ENCODE measurements around the gene PGGHG. TPM values are rescaled to one million over a fixed set of nuclear protein-coding genes. Genes with fewer than 3 reads are reported as not detected.
"Not testable (repeated sequence)": the region's sequence is repeated elsewhere in the genome, so short reads cannot be mapped to it uniquely, and the experiment has no call there.

PGGHG gene
- total and polyA plus RNA-seq, 2 donors from 2014 or later = 16.1 to 64.1 TPM

DNA sequence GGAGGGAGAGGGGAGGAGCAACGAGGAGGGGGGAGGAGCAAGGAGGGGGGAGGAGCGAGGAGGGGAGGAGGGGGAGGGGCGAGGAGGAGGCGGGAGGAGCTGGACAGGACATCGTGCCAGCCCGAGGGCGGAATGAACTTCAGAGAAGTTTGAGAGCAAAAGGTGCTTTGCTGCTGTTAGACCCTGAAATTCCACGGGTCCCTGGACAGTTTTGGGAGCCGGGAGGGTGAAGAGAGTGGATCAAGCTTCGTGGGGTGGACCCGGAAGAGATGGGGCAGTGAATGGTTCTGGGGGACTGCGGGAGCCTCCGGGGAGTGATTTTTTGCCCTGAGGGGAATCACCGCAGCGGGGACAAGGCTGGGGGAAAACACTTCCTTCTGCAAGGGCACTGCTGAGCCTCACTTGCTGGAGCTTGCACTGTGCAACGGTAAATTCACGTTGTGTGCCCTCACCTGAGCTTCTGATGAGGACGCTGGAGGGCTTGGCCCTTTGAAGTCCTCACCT is 21.4 kb upstream of the PGGHG start:
- Histone ChIP-seq H3K9ac (ENCODE audit: low read length in 3 of 3) (no peak overlapping the region), H3K36me3 (ENCODE audit: control insufficient read depth in 2 of 3, insufficient read depth in 3 of 3, low read length in 3 of 3) (no peaks in the 10 kb centered on the region), H3K4me1 (ENCODE audit: control insufficient read depth in 2 of 3, insufficient read depth in 2 of 3, low read depth in 1 of 3, low read length in 3 of 3) (peaks cover 0 to 2% (median 0%) of the 10 kb centered on the region in 3 donors), H3K27me3 (ENCODE audit: control insufficient read depth, insufficient read depth, low read length) (no peaks in the 10 kb centered on the region), H3K4me3 (ENCODE audit: low read length in 3 of 3) (no peak overlapping the region), H3K27ac (ENCODE audit: low read depth in 2 of 2, low read length in 2 of 2) (peak overlapping the region in 1 of 2 donors; percentile 53), H3K9me3 (ENCODE audit: control insufficient read depth in 2 of 3, insufficient read depth in 1 of 3, low read length in 3 of 3) (no peaks in the 10 kb centered on the region)
- TF ChIP-seq, protein P1, sequence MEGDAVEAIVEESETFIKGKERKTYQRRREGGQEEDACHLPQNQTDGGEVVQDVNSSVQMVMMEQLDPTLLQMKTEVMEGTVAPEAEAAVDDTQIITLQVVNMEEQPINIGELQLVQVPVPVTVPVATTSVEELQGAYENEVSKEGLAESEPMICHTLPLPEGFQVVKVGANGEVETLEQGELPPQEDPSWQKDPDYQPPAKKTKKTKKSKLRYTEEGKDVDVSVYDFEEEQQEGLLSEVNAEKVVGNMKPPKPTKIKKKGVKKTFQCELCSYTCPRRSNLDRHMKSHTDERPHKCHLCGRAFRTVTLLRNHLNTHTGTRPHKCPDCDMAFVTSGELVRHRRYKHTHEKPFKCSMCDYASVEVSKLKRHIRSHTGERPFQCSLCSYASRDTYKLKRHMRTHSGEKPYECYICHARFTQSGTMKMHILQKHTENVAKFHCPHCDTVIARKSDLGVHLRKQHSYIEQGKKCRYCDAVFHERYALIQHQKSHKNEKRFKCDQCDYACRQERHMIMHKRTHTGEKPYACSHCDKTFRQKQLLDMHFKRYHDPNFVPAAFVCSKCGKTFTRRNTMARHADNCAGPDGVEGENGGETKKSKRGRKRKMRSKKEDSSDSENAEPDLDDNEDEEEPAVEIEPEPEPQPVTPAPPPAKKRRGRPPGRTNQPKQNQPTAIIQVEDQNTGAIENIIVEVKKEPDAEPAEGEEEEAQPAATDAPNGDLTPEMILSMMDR (IDR thresholded peaks at IDR 0.05; ENCODE audit: borderline replicate concordance, extremely low read depth, insufficient read depth) = no peak
- FAIRE-seq (no peak), DNase-seq (peak in 1 of 5 donors; percentile 86)
- intact Hi-C loops (cut with DNase I) = no loop called here

DNA sequence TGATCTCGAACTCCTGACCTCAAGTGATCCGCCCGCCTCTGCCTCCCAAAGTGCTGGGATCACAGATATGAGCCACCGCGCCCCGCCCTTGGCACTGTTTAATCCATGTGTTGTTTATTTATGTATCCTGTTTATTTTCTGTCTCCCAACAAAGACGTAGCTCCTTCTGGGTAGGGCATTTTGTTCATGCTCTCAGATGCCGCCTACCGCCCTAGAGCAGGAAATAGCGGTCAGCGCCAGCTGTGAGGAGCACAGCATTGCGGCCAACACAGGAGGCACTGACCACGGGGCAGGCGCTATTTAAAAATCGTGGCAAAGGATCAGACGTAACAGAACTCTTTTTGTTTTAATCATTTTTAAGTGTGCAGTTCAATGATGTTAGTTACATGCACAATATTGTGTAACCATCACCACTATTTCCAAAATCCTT is 20.2 kb upstream of the PGGHG start:
- H3K4me1 ChIP-seq (ENCODE audit: control insufficient read depth in 2 of 3, insufficient read depth in 2 of 3, low read depth in 1 of 3, low read length in 3 of 3); H3K9me3 ChIP-seq (ENCODE audit: control insufficient read depth in 2 of 3, insufficient read depth in 1 of 3, low read length in 3 of 3); FAIRE-seq; H3K27me3 ChIP-seq (ENCODE audit: control insufficient read depth, insufficient read depth, low read length); H3K9ac ChIP-seq (ENCODE audit: low read length in 3 of 3); H3K36me3 ChIP-seq (ENCODE audit: control insufficient read depth in 2 of 3, insufficient read depth in 3 of 3, low read length in 3 of 3); intact Hi-C loops (cut with DNase I): not testable (repeated sequence)
- peak overlapping the region in 1 of 3 donors; percentile 17 for H3K4me3 ChIP-seq (ENCODE audit: low read length in 3 of 3)
- peak overlapping the region in 1 of 2 donors; percentile 56 for H3K27ac ChIP-seq (ENCODE audit: low read depth in 2 of 2, low read length in 2 of 2)
- peak in 2 of 5 donors; percentile 37 to 84 for DNase-seq

DNA sequence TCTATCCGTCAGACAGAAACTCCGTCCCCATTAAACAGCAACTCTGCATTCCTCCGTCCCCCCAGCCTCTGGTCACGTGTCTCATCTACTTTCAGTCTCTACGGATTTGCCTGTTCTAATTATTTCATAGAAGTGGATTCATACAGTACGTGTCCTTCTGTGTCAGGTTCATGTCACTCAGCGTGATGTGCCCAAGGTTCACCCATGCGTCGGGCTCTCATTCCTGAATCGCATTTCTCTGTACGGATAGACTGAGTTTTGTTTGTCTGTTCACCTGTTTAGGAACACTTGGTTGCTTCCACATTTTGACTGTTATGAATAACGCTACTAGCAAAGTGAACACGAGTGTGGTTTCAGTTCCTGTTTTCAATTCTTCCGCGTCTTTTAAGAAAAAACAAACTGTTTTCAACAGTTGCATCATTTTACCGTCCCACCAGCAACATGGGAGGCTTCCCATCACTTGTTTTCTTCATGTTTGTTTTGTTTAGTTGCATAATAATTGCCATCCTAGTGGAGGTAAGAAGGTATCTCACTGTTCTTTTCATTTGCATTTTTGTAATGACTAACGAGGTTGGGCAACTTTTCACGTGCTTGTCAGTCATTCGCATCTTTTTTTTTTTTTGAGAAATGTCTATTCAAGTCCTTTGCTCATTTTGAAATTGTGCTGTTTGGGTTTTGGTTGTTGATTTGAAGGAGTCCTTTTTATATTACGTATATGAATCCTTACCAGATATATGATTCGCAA is 19.6 kb upstream of the PGGHG start:
- no peaks in the 10 kb centered on the region for H3K9me3 ChIP-seq (ENCODE audit: control insufficient read depth in 2 of 3, insufficient read depth in 1 of 3, low read length in 3 of 3)
- H3K4me1 ChIP-seq (ENCODE audit: control insufficient read depth in 2 of 3, insufficient read depth in 2 of 3, low read depth in 1 of 3, low read length in 3 of 3) = peaks cover 0 to 2% (median 0%) of the 10 kb centered on the region in 3 donors
- peak overlapping the region in 2 of 3 donors; percentile 17 to 28 for H3K4me3 ChIP-seq (ENCODE audit: low read length in 3 of 3)
- no peak overlapping the region for H3K9ac ChIP-seq (ENCODE audit: low read length in 3 of 3)
- H3K27me3 ChIP-seq (ENCODE audit: control insufficient read depth, insufficient read depth, low read length) = no peaks in the 10 kb centered on the region
- peak overlapping the region in 1 of 2 donors; percentile 56 for H3K27ac ChIP-seq (ENCODE audit: low read depth in 2 of 2, low read length in 2 of 2)
- intact Hi-C loops (cut with DNase I) = no loop called here
- peak in 1 of 5 donors; percentile 39 for DNase-seq
- FAIRE-seq = no peak
- TF ChIP-seq, protein P1 (IDR thresholded peaks at IDR 0.05; ENCODE audit: borderline replicate concordance, extremely low read depth, insufficient read depth) = no peak
- H3K36me3 ChIP-seq (ENCODE audit: control insufficient read depth in 2 of 3, insufficient read depth in 3 of 3, low read length in 3 of 3) = no peaks in the 10 kb centered on the region

DNA sequence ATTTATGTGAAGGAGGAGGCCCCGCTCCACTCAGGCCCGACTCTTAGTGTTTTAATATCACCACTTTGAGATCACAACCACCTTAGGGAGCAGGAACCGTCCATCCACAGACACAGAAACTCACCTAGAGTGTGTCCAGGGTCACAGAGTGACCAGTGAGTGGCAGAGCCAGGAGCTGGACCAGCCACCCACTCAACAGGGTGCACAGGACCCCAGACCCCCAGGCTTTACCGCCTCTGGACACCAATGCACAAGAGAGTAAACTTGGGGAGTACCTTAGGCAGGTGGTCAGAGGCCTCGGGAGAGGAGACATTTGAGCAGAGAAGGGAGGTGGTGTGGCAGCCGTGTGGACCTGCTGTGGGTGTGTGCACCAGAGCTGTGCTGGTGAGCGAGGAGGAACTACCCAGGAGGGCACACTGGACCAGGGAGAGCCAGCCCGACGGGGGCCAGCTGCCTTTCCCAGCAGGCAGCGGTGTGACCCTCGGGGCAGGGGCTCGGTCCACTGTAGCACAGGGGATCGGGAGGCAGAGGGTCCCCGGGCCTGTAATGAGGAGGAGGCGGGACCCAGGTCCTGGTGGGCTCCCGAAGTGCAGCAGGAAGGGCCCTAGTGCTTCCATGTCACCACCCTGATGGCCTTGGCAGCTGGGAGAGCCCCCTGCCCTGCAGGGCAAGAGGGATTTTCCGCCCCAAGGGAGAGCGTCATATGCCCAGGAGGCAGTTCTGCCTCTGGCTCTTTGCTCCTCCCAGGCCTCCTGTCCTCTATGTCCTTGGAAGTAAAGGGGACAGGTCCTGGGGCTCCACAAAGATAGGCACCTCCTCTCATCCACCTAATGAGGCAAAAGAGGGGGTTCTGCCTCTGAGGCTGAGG is 18.2 kb upstream of the PGGHG start:
- no peak overlapping the region for H3K9ac ChIP-seq (ENCODE audit: low read length in 3 of 3)
- H3K4me1 ChIP-seq (ENCODE audit: control insufficient read depth in 2 of 3, insufficient read depth in 2 of 3, low read depth in 1 of 3, low read length in 3 of 3) = peaks cover 0 to 2% (median 0%) of the 10 kb centered on the region in 3 donors
- no peak for FAIRE-seq
- H3K36me3 ChIP-seq (ENCODE audit: control insufficient read depth in 2 of 3, insufficient read depth in 3 of 3, low read length in 3 of 3) = no peaks in the 10 kb centered on the region
- DNase-seq = peak in 1 of 5 donors; percentile 79
- H3K4me3 ChIP-seq (ENCODE audit: low read length in 3 of 3) = no peak overlapping the region
- intact Hi-C loops (cut with DNase I) = no loop called here
- no peaks in the 10 kb centered on the region for H3K9me3 ChIP-seq (ENCODE audit: control insufficient read depth in 2 of 3, insufficient read depth in 1 of 3, low read length in 3 of 3)
- TF ChIP-seq, protein P1 (IDR thresholded peaks at IDR 0.05; ENCODE audit: borderline replicate concordance, extremely low read depth, insufficient read depth) = no peak
- no peaks in the 10 kb centered on the region for H3K27me3 ChIP-seq (ENCODE audit: control insufficient read depth, insufficient read depth, low read length)
- no peak overlapping the region for H3K27ac ChIP-seq (ENCODE audit: low read depth in 2 of 2, low read length in 2 of 2)
